ENCODE results near the gene DDX51.

DDX51 gene

GRCh38 chr12:132179431-132180362 lies 35.6 kb upstream of the DDX51 start:
- no peak for DNase-seq

- DNase-seq: peak in 2 of 58 donors; percentile 27 to 46
Observed at GRCh38 chr12:132178801-132179401, 34.8 kb upstream of the DDX51 start.

GRCh38 chr12:132178316-132178715 lies 34.2 kb upstream of the DDX51 start:
- DNase-seq: no peak

GRCh38 chr12:132176920-132177551 lies 32.9 kb upstream of the DDX51 start:
- no peak for DNase-seq

GRCh38 chr12:132176385-132176919 lies 32.3 kb upstream of the DDX51 start:
- no peak for DNase-seq

- no peak for DNase-seq
Observed at GRCh38 chr12:132175496-132176384, 31.6 kb upstream of the DDX51 start.

GRCh38 chr12:132174839-132175490 lies 30.8 kb upstream of the DDX51 start:
- no peak for DNase-seq

- no peak for DNase-seq
Observed at GRCh38 chr12:132174015-132174838, 30.1 kb upstream of the DDX51 start.

GRCh38 chr12:132173135-132174014 lies 29.3 kb upstream of the DDX51 start:
- DNase-seq: no peak

GRCh38 chr12:132172619-132173018 lies 28.5 kb upstream of the DDX51 start:
- DNase-seq: no peak

- no peak for DNase-seq
Observed at GRCh38 chr12:132171968-132172521, 27.9 kb upstream of the DDX51 start.

- no peak for DNase-seq
Observed at GRCh38 chr12:132171293-132171967, 27.3 kb upstream of the DDX51 start.

- no peak for DNase-seq
Observed at GRCh38 chr12:132170637-132171292, 26.6 kb upstream of the DDX51 start.

GRCh38 chr12:132170094-132170636 lies 26.0 kb upstream of the DDX51 start:
- DNase-seq: no peak

GRCh38 chr12:132169376-132169775 lies 25.3 kb upstream of the DDX51 start:
- DNase-seq: no peak

GRCh38 chr12:132168311-132169031 lies 24.4 kb upstream of the DDX51 start:
- no peak for DNase-seq
